Hypothalamus (tissue), 51 donors: ENCODE results near the gene SASH1.
A peak's percentile ranks its signal among the peaks of the same experiment; 100 is the strongest.
"Not testable (repeated sequence)": the region's sequence is repeated elsewhere in the genome, so short reads cannot be mapped to it uniquely, and the experiment has no call there.

ENCODE experiments used
- DNase-seq, 51 donors: peaks; one replicate each; lab custom pipeline; 2025; lab: John Stamatoyannopoulos, UW

Gene SASH1

GRCh38 chr6:148359228-148359627 is 16.6 kb downstream of the SASH1 start:
- no peak for DNase-seq

- no peak for DNase-seq
These were observed 21.6 kb downstream of the SASH1 start for GRCh38 chr6:148364056-148364824.

GRCh38 chr6:148365041-148365440 is 22.4 kb downstream of the SASH1 start:
- DNase-seq: no peak

- peak in 3 of 51 donors; percentile 10 to 34 (median 15) for DNase-seq
These were observed 24.9 kb downstream of the SASH1 start for GRCh38 chr6:148367411-148368024.

- no peak for DNase-seq
These were observed 27.5 kb downstream of the SASH1 start for GRCh38 chr6:148370176-148370575.

GRCh38 chr6:148374040-148374774 is 31.6 kb downstream of the SASH1 start:
- no peak for DNase-seq

- DNase-seq: no peak
These were observed 32.8 kb downstream of the SASH1 start for GRCh38 chr6:148375401-148375800.

GRCh38 chr6:148379481-148379880 is 36.8 kb downstream of the SASH1 start:
- no peak for DNase-seq

GRCh38 chr6:148379966-148380713 is 37.5 kb downstream of the SASH1 start:
- peak in 1 of 51 donors; percentile 8 for DNase-seq

- DNase-seq: not testable (repeated sequence)
These were observed 39.4 kb downstream of the SASH1 start for GRCh38 chr6:148382051-148382450.

- no peak for DNase-seq
These were observed 40.2 kb downstream of the SASH1 start for GRCh38 chr6:148382861-148383260.

GRCh38 chr6:148383658-148384368 is 41.2 kb downstream of the SASH1 start:
- DNase-seq: no peak

- DNase-seq: no peak
These were observed 42.7 kb downstream of the SASH1 start for GRCh38 chr6:148385379-148385778.

- DNase-seq: no peak
These were observed 45.9 kb downstream of the SASH1 start for GRCh38 chr6:148388521-148388920.

GRCh38 chr6:148389086-148389485 is 46.4 kb downstream of the SASH1 start:
- DNase-seq: no peak

- DNase-seq: no peak
These were observed 47.3 kb downstream of the SASH1 start for GRCh38 chr6:148389917-148390316.

- DNase-seq: not testable (repeated sequence)
These were observed 49.5 kb downstream of the SASH1 start for GRCh38 chr6:148392127-148392526.

- no peak for DNase-seq
These were observed 50.0 kb downstream of the SASH1 start for GRCh38 chr6:148392671-148393070.

- peak in 13 of 51 donors; percentile 11 to 45 (median 22) for DNase-seq
These were observed 53.0 kb downstream of the SASH1 start for GRCh38 chr6:148395583-148396101.

GRCh38 chr6:148396411-148396810 is 53.8 kb downstream of the SASH1 start:
- no peak for DNase-seq
